B cell (primary cell): ENCODE measurements around the gene MBNL3. TPM values are rescaled to one million over a fixed set of nuclear protein-coding genes. Genes with fewer than 3 reads are reported as not detected.

Experiments used
- ATAC-seq: fragments of 200-7000 bp; cut with Tn5 transposase; one replicate; pipeline ENCODE4 v1.10.0; 2021; ENCODE audit warnings: low read depth, mild to moderate bottlenecking, moderate number of reproducible peaks, moderate library complexity
- CTCF ChIA-PET: fragments of 350-600 bp; sonication (Branson Sonifier 250); formaldehyde crosslinking; loops from one replicate; lab custom pipeline; 2021; ENCODE audit warnings: antibody characterized with exemption, inconsistent platforms; lab: Charles Lee
- POLR2A ChIA-PET: fragments of 350-600 bp; sonication (Branson Sonifier 250); formaldehyde crosslinking; loops from one replicate; lab custom pipeline; 2021; ENCODE audit warnings: antibody characterized with exemption; lab: Charles Lee
- DNase-seq: peaks from one replicate; pipeline ENCODE4 v3.0.0; 2013
- H2AFZ ChIP-seq: 2 replicates; pipeline ENCODE4 v1.6.1; 2012; ENCODE audit warnings: mild to moderate bottlenecking, low read depth, low read length; ENCODE audit not compliant: insufficient read depth, poor library complexity, severe bottlenecking
- H3K27ac ChIP-seq, 2 donors: 1 replicate in 1 of 2; 2 replicates in 1 of 2; pipeline ENCODE4 v1.5.1; 2012 to 2013; ENCODE audit warnings: low read length in 2 of 2, mild to moderate bottlenecking in 2 of 2, moderate library complexity in 1 of 2
- H3K27me3 ChIP-seq, 4 experiments: fragments of 200-600 bp in 1 of 4; sonication (generic) in 1 of 4; replicated peaks in 1 of 4; 1 replicate in 2 of 4; 2 replicates in 2 of 4; pipeline versions ENCODE4 v1.6.1 to v1.7.0; 2013 to 2016; ENCODE audit warnings: low read length in 3 of 4, mild to moderate bottlenecking in 2 of 4, mixed read lengths in 1 of 4, moderate library complexity in 1 of 4; ENCODE audit not compliant: insufficient read depth in 4 of 4, control insufficient read depth in 3 of 4; ENCODE audit errors: control extremely low read depth in 1 of 4
- H3K36me3 ChIP-seq, 2 experiments: replicated peaks in 1 of 2; 1 replicate in 1 of 2; 2 replicates in 1 of 2; pipeline versions ENCODE4 v1.6.1 to v1.7.1; 2013; ENCODE audit warnings: low read length in 1 of 2; ENCODE audit not compliant: insufficient read depth in 2 of 2, control insufficient read depth in 1 of 2; ENCODE audit errors: control extremely low read depth in 1 of 2, extremely low read depth in 1 of 2
- H3K4me1 ChIP-seq, 2 donors: fragments of 200-600 bp in 1 of 2; sonication (generic) in 1 of 2; 1 replicate in 1 of 2; 2 replicates in 1 of 2; pipeline versions ENCODE4 v1.5.1 to v1.6.1; 2013 to 2017; ENCODE audit warnings: low read length in 2 of 2; ENCODE audit not compliant: control insufficient read depth in 2 of 2, insufficient read depth in 2 of 2
- H3K4me2 ChIP-seq: replicated peaks from 2 replicates; pipeline ENCODE3; 2012; ENCODE audit warnings: mild to moderate bottlenecking, low read depth, low read length; ENCODE audit not compliant: poor library complexity, severe bottlenecking
- H3K4me3 ChIP-seq, 5 experiments: fragments of 200-600 bp in 1 of 5; sonication (generic) in 1 of 5; 1 replicate in 3 of 5; 2 replicates in 2 of 5; pipeline versions ENCODE4 v1.5.1 to v1.7.0; 2011 to 2016; ENCODE audit warnings: low read length in 4 of 5, mild to moderate bottlenecking in 4 of 5, low read depth in 2 of 5, control low read depth in 1 of 5, moderate library complexity in 1 of 5; ENCODE audit not compliant: insufficient read depth in 1 of 5; ENCODE audit errors: control extremely low read depth in 1 of 5, extremely low read depth in 1 of 5
- H3K79me2 ChIP-seq: fragments of 200-600 bp; sonication (generic); one replicate; pipeline ENCODE4 v1.6.0; 2016; ENCODE audit warnings: low read length; ENCODE audit not compliant: control insufficient read depth, insufficient read depth
- H3K9ac ChIP-seq: fragments of 200-600 bp; sonication (generic); 2 replicates; pipeline ENCODE4 v1.6.1; 2017; ENCODE audit warnings: mild to moderate bottlenecking, low read length, moderate library complexity
- H3K9me3 ChIP-seq, 3 donors: one replicate each; pipeline versions ENCODE4 v1.6.1 to v1.7.1; 2013; ENCODE audit warnings: low read length in 2 of 3; ENCODE audit not compliant: control insufficient read depth in 2 of 3, insufficient read depth in 1 of 3; ENCODE audit errors: control extremely low read depth in 1 of 3
- H4K20me1 ChIP-seq: 2 replicates; pipeline ENCODE4 v1.6.0; 2012; ENCODE audit warnings: mild to moderate bottlenecking, low read length; ENCODE audit not compliant: insufficient read depth, control insufficient read depth, poor library complexity, severe bottlenecking
- H3K27ac Mint-ChIP-seq: one replicate; pipeline ENCODE4 v1.8.0; 2021; ENCODE audit warnings: mixed read lengths
- H3K27me3 Mint-ChIP-seq: one replicate; pipeline ENCODE4 v1.8.0; 2021; ENCODE audit warnings: mixed read lengths
- H3K4me1 Mint-ChIP-seq: one replicate; pipeline ENCODE4 v1.8.0; 2021; ENCODE audit warnings: mixed read lengths
- H3K4me3 Mint-ChIP-seq: one replicate; pipeline ENCODE4 v1.8.0; 2021; ENCODE audit warnings: mixed read lengths
- H3K9me3 Mint-ChIP-seq: one replicate; pipeline ENCODE4 v1.8.0; 2022; ENCODE audit warnings: mixed read lengths; ENCODE audit not compliant: insufficient read depth
- CTCF ChIP-seq: fragments of 200-600 bp; IDR thresholded peaks from one replicate; pipeline ENCODE4 v1.8.0; 2022; ENCODE audit warnings: antibody characterized with exemption, mild to moderate bottlenecking
- EZH2 ChIP-seq: IDR thresholded peaks from 2 replicates; pipeline ENCODE4 v1.6.1; 2012; ENCODE audit warnings: borderline replicate concordance, low read depth, mild to moderate bottlenecking, moderate library complexity, low read length; ENCODE audit not compliant: insufficient read depth, poor library complexity, severe bottlenecking
- WGBS: methylation state at CpG from one replicate; pipeline ENCODE4 v1.1.5; 2013; ENCODE audit warnings: missing lambda C conversion rate; ENCODE audit not compliant: insufficient coverage; 5-methylcytosine and 5-hydroxymethylcytosine counted together
- intact Hi-C: fragments of 100-400 bp; cut with micrococcal nuclease; formaldehyde crosslinking; loops from one replicate; pipeline ENCODE4 v1.10.0; 2022
- polyA plus RNA-seq: library from polyadenylated mRNA; depleted of rRNA; stranded (reverse); fragments of >200 nt; gene quantifications from 2 replicates; pipeline ENCODE4 v1.2.3, GENCODE V29; 2012
- total RNA-seq, 2 donors: library from RNA; stranded (reverse); fragments of 120-200 nt in 1 of 2; gene quantifications; 1 replicate in 1 of 2; 2 replicates in 1 of 2; pipeline versions ENCODE4 v1.2.3 to v1.2.4, GENCODE V29; 2013 to 2022

Gene MBNL3
- total and polyA plus RNA-seq, 2 donors (not counting 1 experiment from before 2014, with no cell fraction given): 16.6 to 63.1 TPM

GRCh38 chrX:132367984-132368383 lies 120.9 kb downstream of the MBNL3 start:
- no peaks in the 10 kb centered on the region for H3K27me3 ChIP-seq
- H3K4me1 ChIP-seq: no peaks in the 10 kb centered on the region
- no peaks in the 10 kb centered on the region for H3K9me3 ChIP-seq
- Mint-ChIP-seq H3K4me1 (no peaks in the 10 kb centered on the region), H3K4me3 (no peak overlapping the region), H3K27me3 (no peaks in the 10 kb centered on the region), H3K27ac (no peak overlapping the region), H3K9me3 (no peaks in the 10 kb centered on the region)
- TF ChIP-seq EZH2: no peak
- TF ChIP-seq CTCF: no peak
- no peak overlapping the region for H3K9ac ChIP-seq
- POLR2A ChIA-PET: no interaction called here
- H4K20me1 ChIP-seq: no peaks in the 10 kb centered on the region
- DNase-seq (no peak), ATAC-seq (no peak)
- no peak overlapping the region for H3K4me3 ChIP-seq
- no peak overlapping the region for H2AFZ ChIP-seq
- intact Hi-C loops: no loop called here
- H3K36me3 ChIP-seq: no peaks in the 10 kb centered on the region
- no peak overlapping the region for H3K4me2 ChIP-seq
- H3K79me2 ChIP-seq: no peaks in the 10 kb centered on the region
- H3K27ac ChIP-seq: no peak overlapping the region
- CTCF ChIA-PET: no interaction called here

- H3K9me3 Mint-ChIP-seq: no peaks in the 10 kb centered on the region
These were observed 121.5 kb downstream of the MBNL3 start for GRCh38 chrX:132367314-132367713.

More at GRCh38 chrX:132367314-132367713, 121.5 kb downstream of the MBNL3 start:
- H3K27me3 ChIP-seq: no peaks in the 10 kb centered on the region
- H2AFZ ChIP-seq: no peak overlapping the region
- no peak overlapping the region for H3K27ac Mint-ChIP-seq
- ChIA-PET POLR2A (no interaction called here), CTCF (no interaction called here)
- no peaks in the 10 kb centered on the region for H3K27me3 Mint-ChIP-seq
- H3K27ac ChIP-seq: no peak overlapping the region
- no peak overlapping the region for H3K4me3 ChIP-seq
- no peaks in the 10 kb centered on the region for H3K79me2 ChIP-seq
- intact Hi-C loops: no loop called here
- no peaks in the 10 kb centered on the region for H4K20me1 ChIP-seq
- WGBS: no CpG with 5 or more reads among the region's 1 CpG
- H3K4me3 Mint-ChIP-seq: no peak overlapping the region
- DNase-seq (no peak), ATAC-seq (no peak)
- TF ChIP-seq EZH2 (no peak), CTCF (no peak)
- H3K4me1 Mint-ChIP-seq: no peaks in the 10 kb centered on the region
- H3K9ac ChIP-seq: no peak overlapping the region
- H3K36me3 ChIP-seq: no peaks in the 10 kb centered on the region
- H3K9me3 ChIP-seq: no peaks in the 10 kb centered on the region
- no peak overlapping the region for H3K4me2 ChIP-seq
- H3K4me1 ChIP-seq: no peaks in the 10 kb centered on the region
